GM12878 (cell line): ENCODE measurements around the gene STK10. TPM values are rescaled to one million over a fixed set of nuclear protein-coding genes. Genes with fewer than 3 reads are reported as not detected.

ENCODE experiments used
- ATAC-seq: fragments of 200-7000 bp; cut with Tn5 transposase; 3 replicates; pipeline ENCODE4 v1.9.1; 2020; ENCODE audit warnings: mild to moderate bottlenecking, moderate library complexity
- BruUV-seq: library from RNA; stranded (reverse); fragments of 400-500 nt; replicated peaks from 2 replicates; lab custom pipeline; 2021; lab: Mats Ljungman, UMichigan
- CTCF ChIA-PET: fragments of 300-600 bp; sonication (Branson Sonifier 250); formaldehyde crosslinking; extraction: SDS; loops from one replicate; lab custom pipeline; 2021; ENCODE audit warnings: inconsistent platforms; lab: Yijun Ruan, JAX
- POLR2A ChIA-PET: fragments of 350-600 bp; formaldehyde crosslinking; extraction: SDS; loops from one replicate; lab custom pipeline; 2021; ENCODE audit warnings: inconsistent platforms; lab: Charles Lee
- RAD21 ChIA-PET: fragments of 300-600 bp; sonication (Branson Sonifier 250); formaldehyde crosslinking; loops from one replicate; lab custom pipeline; 2023; ENCODE audit warnings: antibody characterized with exemption; ENCODE audit not compliant: unreplicated experiment; lab: Charles Lee
- SMC1A ChIA-PET: fragments of 300-600 bp; sonication (Branson Sonifier 250); formaldehyde crosslinking; loops from one replicate; lab custom pipeline; 2023; ENCODE audit not compliant: unreplicated experiment, uncharacterized antibody; lab: Charles Lee
- DNase-seq: peaks from one replicate; pipeline ENCODE4 v3.0.0-alpha.2; 2011; ENCODE audit warnings: low read depth, low spot score
- FAIRE-seq: peaks from 3 replicates; lab custom pipeline; 2011; peaks lifted over from hg19 to GRCh38; lab: Jason Lieb, UNC
- H2AFZ ChIP-seq: 2 replicates; pipeline ENCODE4 v1.6.0; 2011; ENCODE audit warnings: low read depth, low read length, control low read depth; ENCODE audit not compliant: control insufficient read depth
- H3K27ac ChIP-seq: 2 replicates; pipeline ENCODE4 v1.5.1; 2011; ENCODE audit warnings: control low read depth; ENCODE audit not compliant: control insufficient read depth, insufficient read depth
- H3K27me3 ChIP-seq, 2 experiments: replicated peaks in 1 of 2; 2 replicates each; pipeline versions ENCODE4 v1.6.0 to v1.6.1; 2011; ENCODE audit warnings: low read length in 1 of 2; ENCODE audit not compliant: control insufficient read depth in 2 of 2, insufficient read depth in 2 of 2
- H3K36me3 ChIP-seq, 2 experiments: 2 replicates each; pipeline ENCODE4 v1.5.1; 2011; ENCODE audit warnings: low read length in 1 of 2; ENCODE audit not compliant: control insufficient read depth in 2 of 2, insufficient read depth in 2 of 2
- H3K4me1 ChIP-seq: 2 replicates; pipeline ENCODE4 v1.6.1; 2011; ENCODE audit warnings: mild to moderate bottlenecking, low read length, moderate library complexity, mixed read lengths; ENCODE audit not compliant: control insufficient read depth, insufficient read depth
- H3K4me2 ChIP-seq: 2 replicates; pipeline ENCODE4 v1.6.0; 2011; ENCODE audit warnings: control low read depth; ENCODE audit not compliant: control insufficient read depth, insufficient read depth
- H3K4me3 ChIP-seq: fragments of 200-600 bp; sonication (generic); 2 replicates; pipeline ENCODE4 v1.5.1; 2016
- H3K79me2 ChIP-seq: 2 replicates; pipeline ENCODE4 v1.6.0; 2011; ENCODE audit warnings: low read length; ENCODE audit not compliant: control insufficient read depth, insufficient read depth
- H3K9ac ChIP-seq: 2 replicates; pipeline ENCODE4 v1.8.0; 2011; ENCODE audit warnings: low read length, control low read depth, mixed read lengths; ENCODE audit not compliant: control insufficient read depth, insufficient read depth
- H3K9me3 ChIP-seq: replicated peaks from 3 replicates; pipeline ENCODE4 v1.5.1; 2011; ENCODE audit warnings: mild to moderate bottlenecking, low read length; ENCODE audit not compliant: control insufficient read depth, insufficient read depth
- H4K20me1 ChIP-seq: 2 replicates; pipeline ENCODE4 v1.6.0; 2011; ENCODE audit not compliant: control insufficient read depth, insufficient read depth
- CEBPZ ChIP-seq: fragments of 150-350 bp; IDR thresholded peaks from 2 replicates; pipeline ENCODE4 v1.6.1; 2016; ENCODE audit warnings: low read depth, low read length
- CHD4 ChIP-seq: fragments of 200-600 bp; sonication (generic); IDR thresholded peaks from 2 replicates; pipeline ENCODE4 v1.6.1; 2016; ENCODE audit warnings: mild to moderate bottlenecking
- PBX3 ChIP-seq: IDR thresholded peaks from 2 replicates; pipeline ENCODE4 v1.6.1; 2011; ENCODE audit warnings: mild to moderate bottlenecking, low read depth, low read length, moderate library complexity; ENCODE audit not compliant: insufficient replicate concordance
- PRDM15 ChIP-seq: fragments of 450-650 bp; formaldehyde crosslinking; IDR thresholded peaks from 2 replicates; pipeline ENCODE4 v1.4.0; 2020; ENCODE audit warnings: mild to moderate bottlenecking, moderate library complexity
- STAT1 ChIP-seq: fragments of 450-650 bp; conservative IDR thresholded peaks from 2 replicates; pipeline ENCODE4 v1.6.1; 2014; ENCODE audit warnings: antibody characterized with exemption, mild to moderate bottlenecking
- USF1 ChIP-seq: IDR thresholded peaks from 2 replicates; pipeline ENCODE4 v1.6.1; 2011; ENCODE audit warnings: borderline replicate concordance, low read depth, mild to moderate bottlenecking, moderate library complexity, mixed read lengths, low read length; ENCODE audit not compliant: insufficient read depth; ENCODE audit errors: extremely low read length
- ZNF217 ChIP-seq: fragments of 450-650 bp; IDR thresholded peaks from 2 replicates; pipeline ENCODE4 v1.6.1; 2017; ENCODE audit warnings: antibody characterized with exemption, mild to moderate bottlenecking
- ZNF687 ChIP-seq: fragments of 450-650 bp; IDR thresholded peaks from 2 replicates; pipeline ENCODE4 v1.6.1; 2017; ENCODE audit warnings: mild to moderate bottlenecking, moderate library complexity
- WGBS: methylation state at CpG from one replicate; pipeline ENCODE4 v1.1.6; 2016; ENCODE audit warnings: low lambda C conversion rate; ENCODE audit not compliant: insufficient replicate concordance, insufficient coverage; ENCODE audit errors: missing lambda C conversion rate; 5-methylcytosine and 5-hydroxymethylcytosine counted together
- in situ Hi-C: fragments of 300-500 bp; cut with MboI; formaldehyde crosslinking; loops from 9 replicates; pipeline ENCODE4 v1.14.3; 2018; ENCODE audit warnings: mixed read lengths
- intact Hi-C: fragments of 100-400 bp; cut with micrococcal nuclease; formaldehyde crosslinking; loops from one replicate; pipeline ENCODE4 v1.14.2; 2022; ENCODE audit not compliant: unreplicated experiment
- polyA plus RNA-seq, 11 experiments: library from polyadenylated mRNA; depleted of rRNA in 4 of 11; unstranded in 6 of 11; stranded (reverse) in 5 of 11; fragments of >200 nt; fragmentation: Nextera tagmentation in 4 of 11; fragmentation: Illumina TruSeq in 1 of 11; extraction: Ambion mirVana in 4 of 11; extraction: Trizol in 1 of 11; gene quantifications; 1 replicate in 1 of 11; 2 replicates in 10 of 11; pipeline versions ENCODE4 v1.2.1 to v1.2.3, GENCODE V29; 2011 to 2016; ENCODE audit warnings: inconsistent platforms in 2 of 11, missing spikeins in 2 of 11, low read depth in 1 of 11
- total RNA-seq, 4 experiments: library from RNA; depleted of rRNA in 3 of 4; stranded (reverse); fragments of >200 nt in 3 of 4; fragmentation: Illumina TruSeq in 1 of 4; extraction: Trizol in 1 of 4; gene quantifications; 2 replicates each; pipeline versions ENCODE4 v1.2.1 to v1.2.3, GENCODE V29; 2013 to 2021

STK10 gene
- total and polyA plus RNA-seq, 10 of the 15 experiments (the other 5 are each of a cell fraction or from before 2014, with no cell fraction given), result 14.2 to 96.4 (median 50.6) TPM

GRCh38 chr5:172199446-172199845, 11.4 kb upstream of the STK10 start:
- WGBS, result 93% methylated on average over 10 of the region's 10 CpGs
- DNase-seq (no peak), ATAC-seq (no peak), FAIRE-seq (no peak)
- no peak overlapping the region for H3K4me2 ChIP-seq
- no peaks in the 10 kb centered on the region for H4K20me1 ChIP-seq
- H3K4me3 ChIP-seq, result no peak overlapping the region
- H3K27me3 ChIP-seq, result no peaks in the 10 kb centered on the region
- CTCF ChIA-PET, result interaction anchor here (1.4 to 2.9 kb wide), 2 partner anchors 10 to 93 kb away, joined by 3 to 14 read pairs; partner anchors contain the start of gene STK10
- POLR2A ChIA-PET, result interaction anchor here (1.1 kb wide), 1 partner anchor 47 kb away, joined by 5 read pairs; no protein-coding TSS in a partner anchor
- H3K9ac ChIP-seq, result no peak overlapping the region
- H3K9me3 ChIP-seq, result no peaks in the 10 kb centered on the region; the same call in 2 of the 3 replicates
- no peaks in the 10 kb centered on the region for H3K79me2 ChIP-seq
- H3K4me1 ChIP-seq, result no peaks in the 10 kb centered on the region; the same call in 1 of the 2 replicates
- H2AFZ ChIP-seq, result no peak overlapping the region
- RAD21 ChIA-PET, result no interaction called here
- no TSS peak for BruUV-seq
- H3K36me3 ChIP-seq, result no peaks in the 10 kb centered on the region
- intact Hi-C loops, result no loop called here
- no peak overlapping the region for H3K27ac ChIP-seq
- in situ Hi-C loops, result no loop called here
- SMC1A ChIA-PET, result interaction anchor here (0.6 kb wide), 2 partner anchors 123 to 387 kb away, joined by 3 read pairs; no protein-coding TSS in a partner anchor
- no peak for TF ChIP-seq USF1
- TF ChIP-seq STAT1, result no peak
- no peak for TF ChIP-seq PRDM15
- no peak for TF ChIP-seq CHD4
- TF ChIP-seq PBX3, result no peak
- TF ChIP-seq ZNF687, result no peak
- TF ChIP-seq CEBPZ, result no peak
- no peak for TF ChIP-seq ZNF217
